PC-3 (cell line): ENCODE data around the gene TAF10. TPM values are rescaled to one million over a fixed set of nuclear protein-coding genes. Genes with fewer than 3 reads are reported as not detected.

Source experiments
- ATAC-seq: fragments of 200-7000 bp; cut with Tn5 transposase; 2 replicates; pipeline ENCODE4 v1.9.1; 2020; ENCODE audit warnings: mild to moderate bottlenecking, moderate library complexity
- BruUV-seq: library from RNA; stranded (reverse); fragments of 400-500 nt; replicated peaks from 2 replicates; lab custom pipeline; 2021; lab: Mats Ljungman, UMichigan
- CTCF ChIA-PET: fragments of 300-600 bp; sonication (Branson Sonifier 250); formaldehyde crosslinking; loops from one replicate; lab custom pipeline; 2022; ENCODE audit warnings: antibody characterized with exemption; lab: Charles Lee
- POLR2A ChIA-PET: fragments of 300-600 bp; sonication (Branson Sonifier 250); formaldehyde crosslinking; loops from one replicate; lab custom pipeline; 2022; ENCODE audit warnings: antibody characterized with exemption; ENCODE audit not compliant: unreplicated experiment; lab: Charles Lee
- DNase-seq: peaks from one replicate; pipeline ENCODE4 v3.0.0-alpha.2; 2015
- H2AFZ ChIP-seq: fragments of 300-600 bp; sonication (generic); 2 replicates; pipeline ENCODE4 v1.6.0; 2016; ENCODE audit warnings: antibody characterized with exemption, low read length
- H3F3A ChIP-seq: fragments of 300-600 bp; sonication (generic); one replicate; pipeline ENCODE4 v1.6.0; 2017; ENCODE audit warnings: antibody characterized with exemption, low read length, control low read depth, mild to moderate bottlenecking; ENCODE audit not compliant: unreplicated experiment
- H3K27ac ChIP-seq: fragments of 300-600 bp; sonication (generic); 2 replicates; pipeline ENCODE4 v1.5.1; 2016; ENCODE audit warnings: mild to moderate bottlenecking, low read length
- H3K27me3 ChIP-seq: fragments of 300-600 bp; sonication (generic); 2 replicates; pipeline ENCODE4 v1.6.1; 2016; ENCODE audit warnings: low read length, mixed read lengths
- H3K36me3 ChIP-seq: fragments of 300-600 bp; sonication (generic); 2 replicates; pipeline ENCODE4 v1.6.1; 2016; ENCODE audit warnings: low read depth, mixed run types, low read length, mixed read lengths
- H3K4me1 ChIP-seq: fragments of 300-600 bp; sonication (generic); 2 replicates; pipeline ENCODE4 v1.5.1; 2016; ENCODE audit warnings: low read length; ENCODE audit not compliant: insufficient read depth
- H3K4me2 ChIP-seq: fragments of 300-600 bp; sonication (generic); 2 replicates; pipeline ENCODE4 v1.6.0; 2016; ENCODE audit warnings: low read length
- H3K4me3 ChIP-seq: fragments of 300-600 bp; sonication (generic); 2 replicates; pipeline ENCODE4 v1.5.1; 2016; ENCODE audit warnings: mild to moderate bottlenecking, low read length, mixed read lengths
- H3K79me2 ChIP-seq: fragments of 300-600 bp; sonication (generic); 2 replicates; pipeline ENCODE4 v1.6.1; 2017; ENCODE audit warnings: low read length, mixed read lengths
- H3K9ac ChIP-seq: fragments of 300-600 bp; sonication (generic); 2 replicates; pipeline ENCODE4 v1.6.0; 2016; ENCODE audit warnings: mild to moderate bottlenecking, low read length
- H3K9me2 ChIP-seq: fragments of 300-600 bp; sonication (generic); replicated peaks from 2 replicates; pipeline ENCODE4 v1.6.1; 2016; ENCODE audit warnings: mixed run types, low read length, mixed read lengths
- H3K9me3 ChIP-seq: fragments of 300-600 bp; sonication (generic); 2 replicates; pipeline ENCODE4 v1.6.1; 2016; ENCODE audit warnings: low read length, mixed read lengths
- H4K20me1 ChIP-seq: fragments of 300-600 bp; sonication (generic); 2 replicates; pipeline ENCODE4 v1.6.1; 2016; ENCODE audit warnings: low read length, mixed read lengths
- EZH2 ChIP-seq: fragments of 300-600 bp; sonication (generic); IDR thresholded peaks from one replicate; pipeline ENCODE4 v1.6.1; 2017; ENCODE audit warnings: antibody characterized with exemption, mild to moderate bottlenecking, low read length; ENCODE audit not compliant: unreplicated experiment
- EZH2phosphoT487 ChIP-seq: fragments of 300-600 bp; sonication (generic); IDR thresholded peaks from 2 replicates; pipeline ENCODE4 v1.6.1; 2018; ENCODE audit warnings: mild to moderate bottlenecking, antibody characterized with exemption, low read length, borderline replicate concordance
- intact Hi-C: fragments of 100-400 bp; cut with micrococcal nuclease; formaldehyde crosslinking; loops from 2 replicates; pipeline ENCODE4 v1.9.0; 2023
- total RNA-seq: library from RNA; depleted of rRNA; stranded (reverse); fragments of >200 nt; gene quantifications from 2 replicates; pipeline ENCODE4 v1.2.3, GENCODE V29; 2014
- TF ChIP-seq, protein P1 (sequence below): fragments of 300-600 bp; sonication (generic); conservative IDR thresholded peaks from 2 replicates; pipeline ENCODE4 v1.5.1; 2017; ENCODE audit warnings: antibody characterized with exemption, low read depth, mild to moderate bottlenecking, low read length

TAF10 gene
- total RNA-seq, 1 experiment from 2014 or later, result 102 TPM

DNA sequence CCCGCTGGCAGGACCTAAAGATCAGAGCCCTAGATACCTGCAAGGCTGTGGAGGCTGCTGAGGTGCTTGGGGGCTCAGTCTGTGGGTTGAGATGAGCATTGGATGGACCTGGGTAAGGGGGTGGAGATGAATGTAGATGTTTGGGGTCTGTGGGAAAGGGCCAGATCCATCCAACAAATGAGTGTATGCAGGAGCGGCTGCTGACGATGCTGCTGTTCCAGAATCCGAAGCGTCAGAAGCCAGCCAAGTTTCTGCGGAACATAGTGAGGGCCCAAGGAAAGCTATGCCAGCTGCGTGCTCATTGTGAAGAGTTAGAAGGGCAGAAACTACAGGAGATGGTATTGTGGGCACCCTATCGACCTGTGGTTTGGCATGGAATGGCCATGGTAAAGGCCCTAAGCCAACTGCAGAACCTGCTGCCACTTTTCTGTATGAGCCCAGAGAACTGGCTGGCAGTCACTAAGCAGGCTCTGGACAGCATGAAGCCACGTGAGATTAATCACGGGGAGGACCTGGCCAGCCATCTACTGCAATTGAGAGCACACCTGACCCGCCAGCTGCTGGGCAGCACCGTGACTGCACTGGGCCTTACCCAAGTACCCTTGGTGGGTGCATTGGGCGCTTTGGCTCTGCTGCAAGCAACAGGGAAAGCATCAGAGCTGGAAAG, 45.2 kb downstream of the TAF10 start:
- TF ChIP-seq EZH2phosphoT487 (no peak), EZH2 (no peak)
- TF ChIP-seq, protein P1, sequence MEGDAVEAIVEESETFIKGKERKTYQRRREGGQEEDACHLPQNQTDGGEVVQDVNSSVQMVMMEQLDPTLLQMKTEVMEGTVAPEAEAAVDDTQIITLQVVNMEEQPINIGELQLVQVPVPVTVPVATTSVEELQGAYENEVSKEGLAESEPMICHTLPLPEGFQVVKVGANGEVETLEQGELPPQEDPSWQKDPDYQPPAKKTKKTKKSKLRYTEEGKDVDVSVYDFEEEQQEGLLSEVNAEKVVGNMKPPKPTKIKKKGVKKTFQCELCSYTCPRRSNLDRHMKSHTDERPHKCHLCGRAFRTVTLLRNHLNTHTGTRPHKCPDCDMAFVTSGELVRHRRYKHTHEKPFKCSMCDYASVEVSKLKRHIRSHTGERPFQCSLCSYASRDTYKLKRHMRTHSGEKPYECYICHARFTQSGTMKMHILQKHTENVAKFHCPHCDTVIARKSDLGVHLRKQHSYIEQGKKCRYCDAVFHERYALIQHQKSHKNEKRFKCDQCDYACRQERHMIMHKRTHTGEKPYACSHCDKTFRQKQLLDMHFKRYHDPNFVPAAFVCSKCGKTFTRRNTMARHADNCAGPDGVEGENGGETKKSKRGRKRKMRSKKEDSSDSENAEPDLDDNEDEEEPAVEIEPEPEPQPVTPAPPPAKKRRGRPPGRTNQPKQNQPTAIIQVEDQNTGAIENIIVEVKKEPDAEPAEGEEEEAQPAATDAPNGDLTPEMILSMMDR, result no peak
- no peak overlapping the region for H2AFZ ChIP-seq
- BruUV-seq, result no TSS peak

DNA sequence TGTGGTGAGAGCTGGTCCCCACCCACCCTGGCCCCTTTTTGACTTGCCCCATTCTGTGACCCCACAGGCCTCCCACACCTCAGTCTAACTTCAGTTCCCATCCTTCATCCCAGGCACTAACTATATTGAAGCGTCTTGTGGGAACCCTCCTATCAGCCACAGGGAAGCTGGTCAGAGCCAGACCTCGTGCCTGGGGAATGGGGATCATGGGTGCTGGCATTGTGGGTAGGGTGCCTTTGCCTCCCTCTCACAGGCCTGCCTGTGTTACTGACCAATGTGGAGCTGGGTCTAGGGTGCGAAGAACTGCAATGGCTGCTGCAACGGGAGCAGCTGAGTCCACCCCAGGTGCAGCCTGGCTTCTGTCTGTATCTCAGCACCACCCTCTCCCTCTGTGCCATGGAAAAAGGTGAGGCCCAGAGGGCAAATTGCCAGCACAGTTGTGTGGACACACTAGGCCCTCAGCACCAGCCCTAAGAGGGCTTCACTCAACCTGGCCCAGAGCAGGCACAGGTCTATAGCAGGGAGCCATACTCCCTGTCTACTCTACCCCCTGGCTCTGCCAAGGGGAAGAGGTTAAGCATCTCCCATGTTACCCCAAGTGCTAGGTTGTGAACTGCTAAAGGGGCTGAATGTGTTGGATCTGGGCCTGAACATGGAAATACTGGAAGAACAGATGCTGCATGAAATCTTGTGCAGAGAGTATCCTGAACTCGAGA, 45.9 kb downstream of the TAF10 start:
- ChIA-PET CTCF (no interaction called here), POLR2A (interaction anchor here (0.5 kb wide), 1 partner anchor 41 kb away, joined by 10 read pairs; no protein-coding TSS in a partner anchor)
- Histone ChIP-seq H3K9me2 (no peaks in the 10 kb centered on the region), H3K9ac (no peak overlapping the region), H3K79me2 (no peaks in the 10 kb centered on the region), H3K4me1 (peaks cover 9% of the 10 kb centered on the region), H4K20me1 (no peaks in the 10 kb centered on the region), H3K27me3 (no peaks in the 10 kb centered on the region), H3K4me3 (no peak overlapping the region), H3K4me2 (no peak overlapping the region), H3K36me3 (no peaks in the 10 kb centered on the region), H3K27ac (no peak overlapping the region), H2AFZ (no peak overlapping the region), H3F3A (no peaks in the 10 kb centered on the region), H3K9me3 (no peaks in the 10 kb centered on the region)
- BruUV-seq, result no TSS peak
- no peak for ATAC-seq
- intact Hi-C loops, result no loop called here
- no peak for DNase-seq
- TF ChIP-seq, protein P1, result no peak
- TF ChIP-seq EZH2phosphoT487 (no peak), EZH2 (no peak)

More for the DNA sequence above, 45.2 kb downstream of the TAF10 start:
- DNase-seq (no peak), ATAC-seq (no peak)
- Histone ChIP-seq H3K4me3 (no peak overlapping the region), H4K20me1 (no peaks in the 10 kb centered on the region), H3K4me1 (peaks cover 10% of the 10 kb centered on the region), H3K27ac (no peak overlapping the region), H3F3A (no peaks in the 10 kb centered on the region), H3K79me2 (no peaks in the 10 kb centered on the region), H3K27me3 (no peaks in the 10 kb centered on the region), H3K9ac (no peak overlapping the region), H3K4me2 (no peak overlapping the region), H3K9me3 (no peaks in the 10 kb centered on the region), H3K36me3 (no peaks in the 10 kb centered on the region), H3K9me2 (no peaks in the 10 kb centered on the region)
- ChIA-PET CTCF (no interaction called here), POLR2A (no interaction called here)
- intact Hi-C loops, result no loop called here

DNA sequence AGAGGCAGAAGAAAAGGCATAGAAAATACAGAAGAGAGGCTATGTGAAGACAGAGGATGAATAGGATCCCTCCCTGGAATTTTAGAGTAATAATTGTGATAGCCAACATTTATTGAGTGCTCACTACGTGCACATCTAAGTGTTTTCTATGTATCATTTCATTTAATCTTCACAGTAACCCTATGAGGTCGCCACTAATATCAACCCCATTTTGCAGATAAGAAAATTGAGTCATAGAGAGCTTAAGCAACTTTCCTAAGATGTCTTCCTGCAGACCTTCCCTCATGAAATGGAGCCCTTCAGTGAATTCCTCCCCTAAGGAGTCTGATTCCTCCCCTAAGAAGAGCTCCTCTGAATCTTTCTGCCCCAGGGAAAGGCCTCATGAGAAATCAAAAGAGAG, 46.7 kb downstream of the TAF10 start:
- no peak overlapping the region for H3K4me3 ChIP-seq
- H3K9me3 ChIP-seq, result no peaks in the 10 kb centered on the region
- no peak for ATAC-seq
- BruUV-seq, result no TSS peak
- no peaks in the 10 kb centered on the region for H3K27me3 ChIP-seq
- H2AFZ ChIP-seq, result no peak overlapping the region
- peaks cover 9% of the 10 kb centered on the region for H3K4me1 ChIP-seq
- no peak for DNase-seq
- H3K79me2 ChIP-seq, result no peaks in the 10 kb centered on the region
- no peak overlapping the region for H3K27ac ChIP-seq
- H3K36me3 ChIP-seq, result no peaks in the 10 kb centered on the region
- CTCF ChIA-PET, result no interaction called here
- TF ChIP-seq EZH2phosphoT487 (no peak), EZH2 (no peak)
- TF ChIP-seq, protein P1, result no peak
- no peaks in the 10 kb centered on the region for H3K9me2 ChIP-seq
- no peak overlapping the region for H3K4me2 ChIP-seq
- H3F3A ChIP-seq, result no peaks in the 10 kb centered on the region
- H3K9ac ChIP-seq, result no peak overlapping the region
- intact Hi-C loops, result no loop called here
- POLR2A ChIA-PET, result no interaction called here
- no peaks in the 10 kb centered on the region for H4K20me1 ChIP-seq
